GM19239 (cell line): ENCODE measurements around the gene LUZP1.
"Not testable (repeated sequence)": the region's sequence is repeated elsewhere in the genome, so short reads cannot be mapped to it uniquely, and the experiment has no call there.

ENCODE experiments used
- DNase-seq: peaks from one replicate; pipeline ENCODE4 v3.0.0; 2011; ENCODE audit warnings: low spot score; ENCODE audit not compliant: insufficient read length
- FAIRE-seq: peaks from 2 replicates; lab custom pipeline; 2011; peaks lifted over from hg19 to GRCh38; lab: Jason Lieb, UNC

The LUZP1 gene

DNA sequence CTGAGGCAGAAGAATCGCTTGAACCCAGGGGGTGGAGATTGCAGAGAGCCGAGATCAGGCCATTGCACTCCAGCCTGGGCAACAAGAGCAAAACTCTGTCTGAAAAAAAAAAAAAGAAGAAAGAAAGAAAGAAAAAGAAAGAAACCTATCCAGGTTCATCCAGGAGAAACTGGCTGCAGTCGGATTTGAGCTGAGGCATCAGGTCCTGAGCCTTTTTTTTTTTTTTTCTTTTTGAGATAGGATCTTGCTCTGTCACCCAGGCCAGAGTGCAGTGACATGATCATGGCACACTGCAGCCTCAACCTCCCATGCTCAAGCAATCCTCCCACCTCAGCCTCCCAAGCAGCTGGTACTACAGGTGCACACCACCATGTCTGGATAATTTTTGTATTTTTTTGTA is 22.5 kb upstream of the LUZP1 start:
- DNase-seq (no peak), FAIRE-seq (no peak)

DNA sequence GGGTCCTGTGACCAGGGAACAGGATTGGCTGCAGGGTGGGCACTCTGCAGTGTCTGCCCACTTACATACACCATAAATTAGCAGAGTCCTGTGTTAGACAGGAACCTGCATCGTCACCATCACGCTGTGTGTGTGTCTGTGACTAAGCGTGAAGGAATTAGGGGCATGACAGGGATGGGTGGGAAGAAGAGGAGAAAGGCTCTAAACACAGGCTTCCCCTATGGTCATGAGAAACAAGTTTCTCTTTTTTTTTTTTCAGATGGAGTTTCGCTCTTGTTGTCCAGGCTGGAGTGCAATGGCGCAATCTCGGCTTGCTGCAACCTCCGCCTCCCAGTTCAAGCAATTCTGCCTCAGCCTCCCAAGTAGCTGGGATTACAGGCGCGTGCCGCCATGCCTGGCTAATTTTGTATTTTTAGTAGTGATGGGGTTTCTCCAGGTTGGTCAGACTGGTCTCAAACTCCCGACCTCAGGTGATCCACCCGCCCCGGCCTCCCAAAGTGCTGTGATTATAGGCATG is 20.3 kb upstream of the LUZP1 start:
- not testable (repeated sequence) for DNase-seq, FAIRE-seq

GRCh38 chr1:23188434-23188884 is 19.8 kb upstream of the LUZP1 start:
- DNase-seq (no peak), FAIRE-seq (no peak)

DNA sequence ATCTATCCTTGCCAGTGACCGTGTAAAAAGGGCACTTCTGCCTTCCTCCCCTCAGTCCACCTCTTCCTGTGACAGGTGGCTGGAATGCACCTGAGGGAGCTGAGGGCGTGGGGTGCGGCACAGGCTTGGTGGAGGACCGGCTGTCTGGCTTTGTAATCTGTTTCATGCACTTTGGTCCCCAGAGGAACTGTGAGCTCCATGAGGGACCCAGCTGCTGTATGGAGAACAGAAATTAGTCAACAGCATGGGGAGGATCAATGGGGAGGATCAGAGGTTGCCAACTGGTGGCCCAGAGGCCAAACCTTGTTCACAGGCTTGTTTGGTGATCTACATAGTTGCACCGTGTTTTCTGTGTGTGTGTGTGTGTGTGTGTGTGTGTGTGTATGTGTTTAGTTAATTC is 19.0 kb upstream of the LUZP1 start:
- FAIRE-seq, result no peak

DNA sequence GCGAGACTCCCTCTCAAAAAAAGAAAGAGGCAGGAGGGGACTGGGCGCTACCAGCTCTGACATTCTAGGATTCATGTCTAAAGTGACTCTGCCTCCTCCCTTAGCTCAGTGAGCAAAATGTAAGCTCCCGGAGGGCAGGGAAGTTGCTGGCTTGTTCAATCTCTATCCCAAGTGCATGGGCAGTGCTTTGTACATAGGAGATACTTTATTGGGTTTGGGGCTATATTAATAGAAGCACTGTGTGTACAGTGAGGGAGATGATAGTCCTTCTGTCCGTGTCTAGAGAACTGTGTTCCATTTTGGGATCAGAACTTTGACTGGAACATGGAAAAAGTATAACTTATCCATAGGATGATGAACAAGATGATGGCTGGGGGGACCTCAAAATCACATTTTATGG is 16.7 kb upstream of the LUZP1 start:
- DNase-seq, result no peak
- FAIRE-seq, result no peak

More for the DNA sequence above, 19.0 kb upstream of the LUZP1 start:
- no peak for DNase-seq

DNA sequence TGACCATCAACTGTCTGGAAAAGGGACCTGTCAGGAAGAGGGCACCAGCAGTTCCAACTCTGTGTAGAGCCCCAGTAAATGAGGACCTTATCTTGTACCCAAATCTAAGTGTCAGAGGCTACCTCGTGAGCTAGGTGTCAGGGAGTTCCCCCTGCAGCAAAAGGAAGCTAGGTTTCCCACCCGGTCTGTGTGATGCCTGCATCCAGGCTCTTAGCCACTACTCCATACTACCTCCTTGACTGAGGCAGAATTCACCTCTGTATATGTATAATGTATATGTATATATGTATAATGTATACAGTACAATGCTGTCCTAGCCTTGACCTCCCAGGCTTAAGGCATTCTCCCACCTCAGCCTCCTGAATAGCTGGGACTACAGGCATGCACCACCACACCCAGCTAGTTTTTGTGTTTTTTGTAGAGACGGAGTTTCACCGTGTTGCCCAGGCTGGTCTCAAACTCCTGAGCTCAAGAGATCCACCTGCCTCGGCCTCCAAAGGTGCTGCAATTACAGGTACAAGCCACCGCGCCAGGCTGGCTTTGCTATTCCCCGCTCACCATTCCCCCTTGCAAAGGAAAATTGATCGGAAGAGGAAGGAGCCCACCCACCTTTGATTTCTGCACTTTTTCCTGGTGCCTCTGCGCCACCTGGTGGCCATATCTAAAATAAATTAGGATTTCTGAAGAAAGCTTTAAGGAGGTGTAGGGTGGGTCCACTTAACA is 15.7 kb upstream of the LUZP1 start:
- DNase-seq (no peak), FAIRE-seq (peak; percentile 14)

GRCh38 chr1:23179862-23180261 is 11.2 kb upstream of the LUZP1 start:
- no peak for DNase-seq
- no peak for FAIRE-seq

- no peak for FAIRE-seq
Observed at GRCh38 chr1:23178950-23179349, 10.3 kb upstream of the LUZP1 start.

GRCh38 chr1:23178414-23178813 is 9.8 kb upstream of the LUZP1 start:
- no peak for FAIRE-seq
- no peak for DNase-seq

More at GRCh38 chr1:23178950-23179349, 10.3 kb upstream of the LUZP1 start:
- DNase-seq, result no peak

DNA sequence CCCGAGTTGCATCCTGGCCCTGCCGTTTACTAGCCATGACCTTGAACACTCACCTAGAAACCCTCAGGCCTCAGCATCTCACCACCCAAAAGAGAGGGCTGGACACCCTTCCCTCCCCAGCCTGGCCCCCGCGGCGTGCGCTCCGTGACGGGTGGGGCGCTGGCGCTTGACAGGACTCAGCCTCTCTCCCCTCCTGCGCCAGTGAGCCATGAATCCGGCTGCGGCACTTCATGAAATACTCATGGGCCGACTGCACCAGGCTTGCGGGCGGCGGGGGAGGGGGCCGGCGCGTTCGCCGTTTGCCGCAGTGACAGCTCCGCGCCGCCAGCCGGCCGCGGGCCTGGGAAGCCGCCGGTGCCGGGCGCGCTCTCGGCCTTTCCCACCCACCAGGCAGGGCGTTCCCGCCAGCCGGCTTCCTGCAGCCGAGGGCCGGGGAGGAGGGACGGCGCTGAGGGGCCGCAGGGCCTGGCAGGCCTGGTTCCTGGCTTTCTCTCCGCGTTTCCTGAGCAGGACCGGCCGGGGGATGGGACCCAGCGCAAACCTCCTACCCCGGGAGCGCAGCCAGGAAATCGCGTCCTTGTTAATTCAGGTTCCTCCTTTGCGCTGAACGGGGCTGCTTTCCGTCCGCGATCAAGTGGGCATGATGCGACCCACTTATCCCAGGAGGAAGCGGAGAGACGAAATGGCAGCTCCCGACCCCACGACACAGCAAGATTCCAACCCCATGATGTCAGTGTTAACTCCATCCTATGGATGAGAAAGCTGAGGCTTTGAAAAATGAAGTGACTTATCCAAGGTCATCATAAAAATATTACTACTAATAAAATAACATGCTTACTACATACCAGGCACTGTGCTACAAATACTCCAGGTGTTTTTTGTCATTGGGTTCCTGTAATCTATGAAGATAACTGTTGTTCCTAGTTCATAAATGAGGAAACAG is 9.1 kb upstream of the LUZP1 start:
- DNase-seq (peak; percentile 78), FAIRE-seq (peak; percentile 52)

DNA sequence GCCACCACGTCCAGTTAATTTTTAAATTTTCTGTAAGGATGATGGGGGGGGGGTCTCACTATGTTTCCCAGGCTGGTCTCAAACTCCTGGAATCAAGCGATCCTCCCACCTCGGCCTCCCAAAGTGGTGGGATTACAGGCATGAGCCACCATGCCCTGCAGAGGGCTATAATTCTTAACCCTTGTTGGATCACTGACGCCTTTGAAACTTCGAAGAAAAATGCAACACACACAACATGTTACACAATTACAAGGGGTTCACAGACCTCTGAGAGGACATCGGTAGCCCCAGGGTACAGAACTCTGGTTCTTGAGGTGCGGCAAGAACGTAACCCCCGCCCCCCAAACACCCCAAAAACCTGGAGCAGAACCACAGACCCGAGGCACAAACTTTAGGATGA is 8.4 kb upstream of the LUZP1 start:
- DNase-seq, result no peak

GRCh38 chr1:23174426-23175110 is 5.9 kb upstream of the LUZP1 start:
- DNase-seq, result no peak
- no peak for FAIRE-seq

More for the DNA sequence above, 8.4 kb upstream of the LUZP1 start:
- no peak for FAIRE-seq

DNA sequence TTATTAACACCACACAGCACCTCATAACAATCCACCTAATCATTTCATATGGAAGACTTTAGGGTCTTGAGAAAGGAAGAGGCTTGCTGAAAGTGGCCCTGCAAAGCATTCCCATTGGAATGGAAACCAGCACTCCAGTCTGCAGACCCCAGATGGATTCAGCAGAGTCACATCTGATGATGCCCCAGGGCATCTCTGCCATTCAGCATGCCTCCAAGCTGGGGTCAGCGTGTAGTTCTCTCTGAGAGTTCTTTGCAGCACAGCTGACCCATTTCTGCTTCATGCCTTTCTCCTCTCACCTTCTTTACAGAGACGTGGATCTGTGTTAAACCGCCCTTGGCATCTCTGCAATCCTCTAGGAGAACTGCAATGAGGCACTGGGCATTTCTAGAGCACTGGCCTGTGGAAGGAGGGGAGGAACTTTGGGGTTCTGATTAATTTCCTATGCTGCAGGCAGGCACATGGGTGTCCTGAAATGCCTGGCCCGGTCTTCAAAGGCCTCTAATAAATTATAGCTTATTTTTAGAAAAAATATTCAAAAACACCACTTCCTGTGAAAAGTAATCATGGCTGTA is 2.6 kb upstream of the LUZP1 start:
- FAIRE-seq (no peak), DNase-seq (no peak)

GRCh38 chr1:23169727-23170335 is 1.2 kb upstream of the LUZP1 start:
- DNase-seq (no peak), FAIRE-seq (peak; percentile 73)

GRCh38 chr1:23169195-23169575 is 529 bp upstream of the LUZP1 start:
- no peak for FAIRE-seq

GRCh38 chr1:23168079-23168444 is 594 bp downstream of the LUZP1 start:
- no peak for FAIRE-seq
- peak; percentile 52 for DNase-seq

More at GRCh38 chr1:23169195-23169575, 529 bp upstream of the LUZP1 start:
- DNase-seq, result no peak

DNA sequence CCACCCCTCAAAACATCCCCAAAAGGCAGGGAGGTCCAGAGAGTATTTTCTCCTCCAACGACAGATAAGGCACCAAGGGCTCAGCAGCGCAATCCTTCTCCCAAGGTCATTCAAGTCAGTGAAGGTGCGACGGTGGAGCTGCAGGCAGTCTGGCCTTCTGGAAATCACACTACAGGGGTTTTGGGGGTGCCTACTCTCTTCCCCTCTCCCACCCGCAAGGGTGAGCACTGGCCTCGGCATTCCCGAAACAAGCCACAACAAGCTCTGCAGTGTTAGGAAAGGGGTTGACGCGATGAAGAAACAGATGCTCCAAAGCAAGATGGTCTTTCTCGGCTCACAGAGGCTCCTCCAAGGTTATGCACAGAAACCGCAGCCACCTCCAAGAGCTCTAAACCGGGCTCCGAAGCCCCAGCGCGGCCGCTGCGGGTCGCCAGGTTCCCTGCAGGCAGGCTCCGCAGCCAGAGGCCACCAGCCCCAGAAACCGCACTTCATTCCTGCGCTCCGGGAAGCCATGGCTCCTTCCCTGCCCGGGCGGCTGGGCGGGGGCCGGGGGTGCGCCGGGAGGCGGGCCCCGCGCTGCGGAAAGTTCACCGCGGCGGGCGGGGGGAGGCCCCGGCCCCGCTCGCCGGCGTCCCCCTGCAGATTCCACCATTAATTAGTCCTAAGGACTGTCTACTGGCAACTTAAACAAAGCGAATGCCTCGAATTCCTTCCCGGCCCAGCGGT is 1.1 kb downstream of the LUZP1 start:
- DNase-seq, result peak; percentile 44

GRCh38 chr1:23166854-23167253 is 1.8 kb downstream of the LUZP1 start:
- FAIRE-seq (no peak), DNase-seq (no peak)

More for the DNA sequence above, 1.1 kb downstream of the LUZP1 start:
- no peak for FAIRE-seq

GRCh38 chr1:23163395-23163794 is 5.3 kb downstream of the LUZP1 start:
- no peak for FAIRE-seq

More at GRCh38 chr1:23163395-23163794, 5.3 kb downstream of the LUZP1 start:
- no peak for DNase-seq
